Measurements from ENCODE around the gene LRRK1.

Gene LRRK1

DNA sequence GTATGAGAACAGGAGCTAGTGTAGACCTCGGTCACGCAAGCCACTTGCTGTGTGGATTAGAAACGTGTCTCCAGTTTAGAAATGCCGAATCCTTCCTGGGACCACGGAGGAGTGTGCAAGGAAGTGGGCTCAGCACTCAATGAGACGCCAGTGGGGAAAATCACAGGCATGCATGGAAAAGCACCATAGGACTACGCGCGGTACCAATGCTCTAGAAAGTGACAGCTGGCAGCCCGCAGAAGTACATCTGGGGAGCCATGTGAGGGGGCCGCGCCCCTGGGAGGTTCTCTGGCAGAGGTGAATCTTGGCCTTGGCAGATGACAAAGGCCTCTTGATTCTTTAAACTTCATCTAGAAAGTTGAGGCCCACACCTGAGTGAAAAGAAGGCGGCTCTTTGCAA is 99.3 kb downstream of the LRRK1 start:
- H3K4me3 Mint-ChIP-seq = no peak overlapping the region
- TF ChIP-seq CTCF (IDR thresholded peaks at IDR 0.05) = no peak

GRCh38 chr15:101019366-101019896 is 100.3 kb downstream of the LRRK1 start:
- DNase-seq = no peak
- Mint-ChIP-seq H3K4me1 (peaks cover 30% of the 10 kb centered on the region), H3K27ac (no peak overlapping the region), H3K4me3 (no peak overlapping the region), H3K27me3 (ENCODE audit: low read depth, poor library complexity) (peaks cover 9% of the 10 kb centered on the region), H3K36me3 (ENCODE audit: low read depth) (no peaks in the 10 kb centered on the region), H3K9me3 (no peaks in the 10 kb centered on the region)
- no peak for TF ChIP-seq CTCF (IDR thresholded peaks at IDR 0.05)

More for the DNA sequence above, 99.3 kb downstream of the LRRK1 start:
- Mint-ChIP-seq H3K36me3 (ENCODE audit: low read depth) (no peaks in the 10 kb centered on the region), H3K27me3 (ENCODE audit: low read depth, poor library complexity) (peaks cover 13% of the 10 kb centered on the region), H3K9me3 (no peaks in the 10 kb centered on the region), H3K4me1 (peaks cover 33% of the 10 kb centered on the region), H3K27ac (no peak overlapping the region)
- DNase-seq = no peak

- no peak overlapping the region for H3K4me3 Mint-ChIP-seq
- no peaks in the 10 kb centered on the region for H3K36me3 Mint-ChIP-seq (ENCODE audit: low read depth)
- H3K27me3 Mint-ChIP-seq (ENCODE audit: low read depth, poor library complexity) = peaks cover 12% of the 10 kb centered on the region
- no peak overlapping the region for H3K27ac Mint-ChIP-seq
- no peak for TF ChIP-seq CTCF (IDR thresholded peaks at IDR 0.05)
- no peaks in the 10 kb centered on the region for H3K9me3 Mint-ChIP-seq
- peaks cover 20% of the 10 kb centered on the region for H3K4me1 Mint-ChIP-seq
- no peak for DNase-seq
Measured at GRCh38 chr15:101020451-101020850, 101.3 kb downstream of the LRRK1 start.

- no peak overlapping the region for H3K4me3 Mint-ChIP-seq
- no peak for TF ChIP-seq CTCF (IDR thresholded peaks at IDR 0.05)
- H3K4me1 Mint-ChIP-seq = peaks cover 15% of the 10 kb centered on the region
- no peaks in the 10 kb centered on the region for H3K9me3 Mint-ChIP-seq
- no peak for DNase-seq
- no peak overlapping the region for H3K27ac Mint-ChIP-seq
- peaks cover 14% of the 10 kb centered on the region for H3K27me3 Mint-ChIP-seq (ENCODE audit: low read depth, poor library complexity)
- no peaks in the 10 kb centered on the region for H3K36me3 Mint-ChIP-seq (ENCODE audit: low read depth)
Measured at GRCh38 chr15:101020945-101021344, 101.8 kb downstream of the LRRK1 start.

- Mint-ChIP-seq H3K36me3 (ENCODE audit: low read depth) (no peaks in the 10 kb centered on the region), H3K4me3 (no peak overlapping the region)
- no peak for DNase-seq
Measured at GRCh38 chr15:101022306-101022705, 103.1 kb downstream of the LRRK1 start.

More at GRCh38 chr15:101022306-101022705, 103.1 kb downstream of the LRRK1 start:
- Mint-ChIP-seq H3K27me3 (ENCODE audit: low read depth, poor library complexity) (peaks cover 23% of the 10 kb centered on the region), H3K27ac (no peak overlapping the region), H3K9me3 (no peaks in the 10 kb centered on the region), H3K4me1 (peaks cover 15% of the 10 kb centered on the region)
- TF ChIP-seq CTCF (IDR thresholded peaks at IDR 0.05) = no peak

All from nephron progenitor cell (in vitro differentiated cells).